H1 (cell line): Measurements from ENCODE around the gene CUL1.

Experiments
- ASH2L ChIP-seq: fragments of 200-600, 300-600 bp; sonication (generic); IDR thresholded peaks from one replicate; pipeline ENCODE4 v1.7.1; 2017; ENCODE audit warnings: low read length
- EP300 ChIP-seq, 2 experiments: IDR thresholded peaks; 1 replicate in 1 of 2; 2 replicates in 1 of 2; pipeline ENCODE4 v1.6.1; 2011 to 2012; ENCODE audit warnings: low read depth in 2 of 2, low read length in 2 of 2, mild to moderate bottlenecking in 2 of 2, borderline replicate concordance in 1 of 2, inconsistent platforms in 1 of 2, moderate library complexity in 1 of 2
- KDM5A ChIP-seq: fragments of 200-600 bp; IDR thresholded peaks from 2 replicates; pipeline ENCODE4 v1.7.1; 2012; ENCODE audit warnings: mild to moderate bottlenecking, low read length, inconsistent platforms, mixed read lengths
- MAFK ChIP-seq: IDR thresholded peaks from 2 replicates; pipeline ENCODE4 v1.6.1; 2012; ENCODE audit warnings: low read depth, mild to moderate bottlenecking, improper control_type of control experiment, low read length
- PHF8 ChIP-seq: fragments of 200-600 bp; sonication (generic); conservative IDR thresholded peaks from 2 replicates; pipeline ENCODE4 v1.7.1; 2012; ENCODE audit warnings: low read depth, mild to moderate bottlenecking, inconsistent platforms, low read length, moderate library complexity
- POLR2A ChIP-seq, 2 experiments: IDR thresholded peaks; 1 replicate in 1 of 2; 2 replicates in 1 of 2; pipeline ENCODE4 v1.6.1; 2011; ENCODE audit warnings: low read depth in 2 of 2, low read length in 2 of 2, mild to moderate bottlenecking in 2 of 2; ENCODE audit errors: control extremely low read depth in 1 of 2
- SIN3A ChIP-seq, 2 experiments: IDR thresholded peaks in 1 of 2; conservative IDR thresholded peaks in 1 of 2; 2 replicates each; pipeline ENCODE4 v1.6.1; 2011 to 2012; ENCODE audit warnings: low read length in 2 of 2, improper control_type of control experiment in 1 of 2, low read depth in 1 of 2, mild to moderate bottlenecking in 1 of 2
- SIX5 ChIP-seq: IDR thresholded peaks from 2 replicates; pipeline ENCODE4 v1.6.1; 2011; ENCODE audit warnings: mild to moderate bottlenecking, low read depth, low read length
- SRF ChIP-seq: IDR thresholded peaks from 2 replicates; pipeline ENCODE4 v1.6.1; 2011; ENCODE audit warnings: mild to moderate bottlenecking, low read depth, low read length, moderate library complexity
- SUZ12 ChIP-seq: fragments of 200-600 bp; sonication (generic); IDR thresholded peaks from 2 replicates; pipeline ENCODE4 v1.6.1; 2012; ENCODE audit warnings: mild to moderate bottlenecking, inconsistent platforms, low read length, moderate library complexity, mixed read lengths
- TEAD4 ChIP-seq: IDR thresholded peaks from 2 replicates; pipeline ENCODE4 v1.6.1; 2012; ENCODE audit warnings: low read depth, low read length, inconsistent platforms, mixed read lengths
- TF ChIP-seq, protein P1 (sequence below), 3 experiments: IDR thresholded peaks; 1 replicate in 2 of 3; 2 replicates in 1 of 3; pipeline versions ENCODE4 v1.5.1 to v1.6.1; 2011; ENCODE audit warnings: low read length in 3 of 3, mild to moderate bottlenecking in 3 of 3, inconsistent platforms in 2 of 3, low read depth in 1 of 3, moderate library complexity in 1 of 3; ENCODE audit not compliant: insufficient read depth in 1 of 3; ENCODE audit errors: control extremely low read depth in 1 of 3
- TF ChIP-seq, protein P2 (sequence below): IDR thresholded peaks from 2 replicates; pipeline ENCODE4 v1.6.1; 2012; ENCODE audit warnings: low read length, inconsistent platforms
- TF ChIP-seq, protein P3 (sequence below): IDR thresholded peaks from 2 replicates; pipeline ENCODE4 v1.6.1; 2012; ENCODE audit warnings: inconsistent platforms

DNA sequence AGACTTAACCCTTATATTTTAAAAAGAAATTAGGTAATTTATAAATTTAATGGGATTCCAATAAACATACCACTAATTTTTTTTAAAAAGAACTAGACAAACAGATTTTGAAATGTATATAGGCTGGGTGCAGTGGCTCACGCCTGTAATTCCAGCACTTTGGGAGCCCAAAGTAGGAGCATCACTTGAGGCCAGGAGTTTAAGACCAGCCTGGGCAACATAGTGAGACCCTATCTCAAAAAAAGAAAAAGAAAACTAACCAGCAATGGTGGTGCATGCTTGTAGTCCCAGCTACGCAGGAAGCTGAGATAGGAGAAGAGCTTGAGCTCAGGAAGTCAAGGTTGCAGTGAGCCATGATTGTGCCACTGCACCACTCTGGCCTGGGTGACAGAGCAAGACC, 122.7 kb downstream of the CUL1 start:
- TF ChIP-seq, protein P1, sequence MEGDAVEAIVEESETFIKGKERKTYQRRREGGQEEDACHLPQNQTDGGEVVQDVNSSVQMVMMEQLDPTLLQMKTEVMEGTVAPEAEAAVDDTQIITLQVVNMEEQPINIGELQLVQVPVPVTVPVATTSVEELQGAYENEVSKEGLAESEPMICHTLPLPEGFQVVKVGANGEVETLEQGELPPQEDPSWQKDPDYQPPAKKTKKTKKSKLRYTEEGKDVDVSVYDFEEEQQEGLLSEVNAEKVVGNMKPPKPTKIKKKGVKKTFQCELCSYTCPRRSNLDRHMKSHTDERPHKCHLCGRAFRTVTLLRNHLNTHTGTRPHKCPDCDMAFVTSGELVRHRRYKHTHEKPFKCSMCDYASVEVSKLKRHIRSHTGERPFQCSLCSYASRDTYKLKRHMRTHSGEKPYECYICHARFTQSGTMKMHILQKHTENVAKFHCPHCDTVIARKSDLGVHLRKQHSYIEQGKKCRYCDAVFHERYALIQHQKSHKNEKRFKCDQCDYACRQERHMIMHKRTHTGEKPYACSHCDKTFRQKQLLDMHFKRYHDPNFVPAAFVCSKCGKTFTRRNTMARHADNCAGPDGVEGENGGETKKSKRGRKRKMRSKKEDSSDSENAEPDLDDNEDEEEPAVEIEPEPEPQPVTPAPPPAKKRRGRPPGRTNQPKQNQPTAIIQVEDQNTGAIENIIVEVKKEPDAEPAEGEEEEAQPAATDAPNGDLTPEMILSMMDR (IDR thresholded peaks at IDR 0.05; ENCODE audit: control extremely low read depth in 1 of 3, insufficient read depth in 1 of 3, low read depth in 1 of 3, low read length in 3 of 3), result no peak
- TF ChIP-seq EP300 (IDR thresholded peaks at IDR 0.05; ENCODE audit: borderline replicate concordance in 1 of 2, low read depth in 2 of 2, low read length in 2 of 2) (no peak), TEAD4 (no peak), SRF (no peak), KDM5A (no peak), SIX5 (no peak), POLR2A (IDR thresholded peaks at IDR 0.05; ENCODE audit: control extremely low read depth in 1 of 2, low read depth in 2 of 2, low read length in 2 of 2) (no peak), SIN3A (conservative IDR thresholded peaks at IDR 0.05 in 1 of 2, IDR thresholded peaks at IDR 0.05 in 1 of 2; ENCODE audit: low read depth in 1 of 2, low read length in 2 of 2) (no peak), MAFK (no peak), SUZ12 (no peak), PHF8 (no peak), ASH2L (no peak)
- TF ChIP-seq, protein P2, sequence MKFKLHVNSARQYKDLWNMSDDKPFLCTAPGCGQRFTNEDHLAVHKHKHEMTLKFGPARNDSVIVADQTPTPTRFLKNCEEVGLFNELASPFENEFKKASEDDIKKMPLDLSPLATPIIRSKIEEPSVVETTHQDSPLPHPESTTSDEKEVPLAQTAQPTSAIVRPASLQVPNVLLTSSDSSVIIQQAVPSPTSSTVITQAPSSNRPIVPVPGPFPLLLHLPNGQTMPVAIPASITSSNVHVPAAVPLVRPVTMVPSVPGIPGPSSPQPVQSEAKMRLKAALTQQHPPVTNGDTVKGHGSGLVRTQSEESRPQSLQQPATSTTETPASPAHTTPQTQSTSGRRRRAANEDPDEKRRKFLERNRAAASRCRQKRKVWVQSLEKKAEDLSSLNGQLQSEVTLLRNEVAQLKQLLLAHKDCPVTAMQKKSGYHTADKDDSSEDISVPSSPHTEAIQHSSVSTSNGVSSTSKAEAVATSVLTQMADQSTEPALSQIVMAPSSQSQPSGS, result no peak
- TF ChIP-seq, protein P3, sequence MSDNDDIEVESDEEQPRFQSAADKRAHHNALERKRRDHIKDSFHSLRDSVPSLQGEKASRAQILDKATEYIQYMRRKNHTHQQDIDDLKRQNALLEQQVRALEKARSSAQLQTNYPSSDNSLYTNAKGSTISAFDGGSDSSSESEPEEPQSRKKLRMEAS, result no peak
